Ishikawa (cell line): ENCODE data around the gene ZNF385C.

Source experiments
- CEBPB ChIP-seq: IDR thresholded peaks from 2 replicates; pipeline ENCODE4 v1.6.1; 2012
- CREB1 ChIP-seq: IDR thresholded peaks from 2 replicates; pipeline ENCODE4 v1.6.1; 2012; ENCODE audit warnings: low read depth
- EP300 ChIP-seq: IDR thresholded peaks from 2 replicates; pipeline ENCODE4 v1.6.1; 2012; ENCODE audit warnings: borderline replicate concordance
- FOXM1 ChIP-seq: IDR thresholded peaks from 2 replicates; pipeline ENCODE4 v1.6.1; 2012; ENCODE audit warnings: low read depth, borderline replicate concordance
- MAX ChIP-seq: IDR thresholded peaks from 2 replicates; pipeline ENCODE4 v1.6.1; 2012
- NFIC ChIP-seq: IDR thresholded peaks from 2 replicates; pipeline ENCODE4 v1.6.1; 2012
- RAD21 ChIP-seq: IDR thresholded peaks from 2 replicates; pipeline ENCODE4 v1.6.1; 2012; ENCODE audit warnings: low read depth
- REST ChIP-seq: IDR thresholded peaks from 2 replicates; pipeline ENCODE4 v1.6.1; 2012; ENCODE audit warnings: low read depth, mild to moderate bottlenecking
- TAF1 ChIP-seq: IDR thresholded peaks from 2 replicates; pipeline ENCODE4 v1.6.1; 2012; ENCODE audit warnings: low read depth, mild to moderate bottlenecking
- TCF12 ChIP-seq: IDR thresholded peaks from 2 replicates; pipeline ENCODE4 v1.6.1; 2012; ENCODE audit warnings: low read depth
- TEAD4 ChIP-seq: IDR thresholded peaks from 2 replicates; pipeline ENCODE4 v1.6.1; 2012
- USF1 ChIP-seq: IDR thresholded peaks from 2 replicates; pipeline ENCODE4 v1.6.1; 2012
- YY1 ChIP-seq: IDR thresholded peaks from 2 replicates; pipeline ENCODE4 v1.6.1; 2012; ENCODE audit warnings: low read depth
- ZBTB7A ChIP-seq: IDR thresholded peaks from 2 replicates; pipeline ENCODE4 v1.6.1; 2012; ENCODE audit warnings: low read depth

GRCh38 chr17:42010898-42011516, 87.3 kb downstream of the ZNF385C start:
- TF ChIP-seq RAD21: no peak
- no peak for TF ChIP-seq MAX
- TF ChIP-seq FOXM1: no peak
- no peak for TF ChIP-seq REST
- no peak for TF ChIP-seq CREB1
- TF ChIP-seq TEAD4: no peak
- no peak for TF ChIP-seq CEBPB
- TF ChIP-seq YY1: no peak
- TF ChIP-seq TCF12: no peak
- no peak for TF ChIP-seq EP300
- TF ChIP-seq TAF1: no peak
- no peak for TF ChIP-seq NFIC
- no peak for TF ChIP-seq ZBTB7A
- no peak for TF ChIP-seq USF1
